WERI-Rb-1 (cell line): ENCODE measurements around the gene UNC5A.

ENCODE experiments used
- DNase-seq: peaks from one replicate; pipeline ENCODE4 v3.0.0-alpha.2; 2020
- H3K27ac ChIP-seq: fragments of 250-450 bp; sonication (Bioruptor Pico); 2 replicates; pipeline ENCODE4 v1.5.1; 2020; ENCODE audit warnings: mild to moderate bottlenecking, moderate library complexity
- H3K27me3 ChIP-seq: fragments of 250-450 bp; sonication (Bioruptor Pico); 2 replicates; pipeline ENCODE4 v1.5.1; 2021; ENCODE audit warnings: mild to moderate bottlenecking, low read depth, moderate library complexity; ENCODE audit not compliant: insufficient read depth, severe bottlenecking
- H3K36me3 ChIP-seq: fragments of 250-450 bp; sonication (Bioruptor Pico); 2 replicates; pipeline ENCODE4 v1.5.1; 2020; ENCODE audit warnings: mild to moderate bottlenecking, moderate library complexity
- H3K4me3 ChIP-seq: 2 replicates; pipeline ENCODE4 v1.5.1; 2011; ENCODE audit warnings: low read depth, mild to moderate bottlenecking, control low read depth, low read length
- H3K9me3 ChIP-seq: fragments of 250-450 bp; sonication (Bioruptor Pico); 2 replicates; pipeline ENCODE4 v1.5.1; 2021; ENCODE audit warnings: mild to moderate bottlenecking, moderate library complexity; ENCODE audit not compliant: severe bottlenecking
- TF ChIP-seq, protein P1 (sequence below): IDR thresholded peaks from 2 replicates; pipeline ENCODE4 v1.5.1; 2011; ENCODE audit warnings: low read depth, mild to moderate bottlenecking, control low read depth, inconsistent platforms, low read length

UNC5A gene

GRCh38 chr5:176890455-176891330 lies 80.3 kb downstream of the UNC5A start:
- TF ChIP-seq, protein P1, sequence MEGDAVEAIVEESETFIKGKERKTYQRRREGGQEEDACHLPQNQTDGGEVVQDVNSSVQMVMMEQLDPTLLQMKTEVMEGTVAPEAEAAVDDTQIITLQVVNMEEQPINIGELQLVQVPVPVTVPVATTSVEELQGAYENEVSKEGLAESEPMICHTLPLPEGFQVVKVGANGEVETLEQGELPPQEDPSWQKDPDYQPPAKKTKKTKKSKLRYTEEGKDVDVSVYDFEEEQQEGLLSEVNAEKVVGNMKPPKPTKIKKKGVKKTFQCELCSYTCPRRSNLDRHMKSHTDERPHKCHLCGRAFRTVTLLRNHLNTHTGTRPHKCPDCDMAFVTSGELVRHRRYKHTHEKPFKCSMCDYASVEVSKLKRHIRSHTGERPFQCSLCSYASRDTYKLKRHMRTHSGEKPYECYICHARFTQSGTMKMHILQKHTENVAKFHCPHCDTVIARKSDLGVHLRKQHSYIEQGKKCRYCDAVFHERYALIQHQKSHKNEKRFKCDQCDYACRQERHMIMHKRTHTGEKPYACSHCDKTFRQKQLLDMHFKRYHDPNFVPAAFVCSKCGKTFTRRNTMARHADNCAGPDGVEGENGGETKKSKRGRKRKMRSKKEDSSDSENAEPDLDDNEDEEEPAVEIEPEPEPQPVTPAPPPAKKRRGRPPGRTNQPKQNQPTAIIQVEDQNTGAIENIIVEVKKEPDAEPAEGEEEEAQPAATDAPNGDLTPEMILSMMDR, result no peak
- DNase-seq, result no peak
- H3K27me3 ChIP-seq, result no peaks in the 10 kb centered on the region
- H3K4me3 ChIP-seq, result no peak overlapping the region
- no peaks in the 10 kb centered on the region for H3K36me3 ChIP-seq
- no peaks in the 10 kb centered on the region for H3K9me3 ChIP-seq
- H3K27ac ChIP-seq, result no peak overlapping the region

DNA sequence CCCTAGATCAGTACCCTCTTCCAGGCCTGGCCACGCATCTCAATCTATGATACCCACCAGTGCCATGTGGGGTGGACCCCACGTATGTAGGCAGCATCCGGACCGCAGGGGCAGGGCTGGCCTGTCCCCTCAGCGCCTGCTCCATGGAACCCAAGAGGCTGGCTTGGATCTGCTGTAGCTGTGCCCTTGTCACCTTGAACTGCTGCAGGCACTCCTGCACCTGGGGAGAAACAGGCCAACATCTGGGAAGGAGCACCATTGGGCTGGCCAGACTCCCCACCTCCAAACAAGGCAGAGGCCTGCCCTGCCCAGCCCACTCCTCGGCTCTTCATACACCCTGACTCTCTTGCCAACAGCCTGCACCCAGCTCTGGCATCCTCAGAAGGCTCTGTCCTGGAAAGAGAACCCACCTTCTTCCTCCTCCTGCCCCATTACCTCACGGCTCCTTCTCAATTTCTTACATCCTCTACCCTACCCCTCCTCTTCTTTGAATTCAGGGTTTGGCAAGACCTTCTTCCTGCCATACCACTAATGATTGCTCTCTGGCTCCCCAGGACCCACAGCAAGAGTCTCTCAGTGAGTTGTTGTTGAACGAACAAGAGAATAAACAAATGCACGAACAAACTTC lies 81.1 kb downstream of the UNC5A start:
- H3K27ac ChIP-seq, result no peak overlapping the region
- no peaks in the 10 kb centered on the region for H3K9me3 ChIP-seq
- TF ChIP-seq, protein P1, result no peak
- H3K4me3 ChIP-seq, result no peak overlapping the region
- H3K27me3 ChIP-seq, result no peaks in the 10 kb centered on the region
- no peaks in the 10 kb centered on the region for H3K36me3 ChIP-seq
- no peak for DNase-seq

DNA sequence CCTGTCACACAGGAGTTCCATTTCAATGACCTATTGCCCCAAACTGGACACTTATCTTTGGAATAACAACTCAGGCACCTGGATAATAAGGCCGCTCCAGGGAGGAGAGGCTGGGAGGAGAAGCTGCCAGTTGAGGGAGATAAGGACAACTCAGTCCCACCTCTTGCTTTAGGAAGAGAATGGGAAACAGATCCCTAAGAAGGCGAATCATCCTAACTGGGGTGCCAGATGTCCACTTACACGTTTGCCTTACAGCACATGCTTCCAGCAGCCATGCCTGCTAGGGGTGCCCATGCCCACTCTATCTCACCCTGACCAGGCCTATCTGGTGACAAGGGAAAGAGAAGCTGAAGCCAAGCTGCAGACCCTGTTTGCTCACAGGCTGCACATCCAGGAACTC lies 82.3 kb downstream of the UNC5A start:
- Histone ChIP-seq H3K9me3 (no peaks in the 10 kb centered on the region), H3K4me3 (no peak overlapping the region), H3K27ac (no peak overlapping the region), H3K27me3 (no peaks in the 10 kb centered on the region), H3K36me3 (no peaks in the 10 kb centered on the region)
- no peak for DNase-seq
- TF ChIP-seq, protein P1, result no peak

DNA sequence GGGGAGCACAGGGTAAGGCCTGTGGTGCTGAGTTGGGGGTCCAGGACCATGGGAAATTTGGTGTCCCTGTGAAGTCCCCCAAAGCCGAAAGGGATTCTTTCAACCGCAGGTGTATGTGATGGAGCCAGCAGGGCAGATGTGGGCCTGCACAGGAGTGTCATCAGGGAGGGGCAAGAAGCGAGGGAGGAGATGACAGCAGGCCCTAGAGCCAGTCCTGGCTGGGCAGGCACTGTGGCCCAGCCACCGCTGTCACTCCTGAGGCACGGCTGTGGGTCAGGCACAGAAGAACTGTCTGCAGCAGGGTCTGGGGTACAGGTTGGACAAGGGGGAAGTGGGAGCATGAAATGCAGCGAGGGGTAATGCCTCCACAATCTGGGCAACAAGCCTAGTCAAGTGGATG lies 83.9 kb downstream of the UNC5A start:
- TF ChIP-seq, protein P1, result no peak
- Histone ChIP-seq H3K36me3 (no peaks in the 10 kb centered on the region), H3K27ac (no peak overlapping the region), H3K4me3 (no peak overlapping the region), H3K27me3 (no peaks in the 10 kb centered on the region), H3K9me3 (no peaks in the 10 kb centered on the region)
- no peak for DNase-seq

DNA sequence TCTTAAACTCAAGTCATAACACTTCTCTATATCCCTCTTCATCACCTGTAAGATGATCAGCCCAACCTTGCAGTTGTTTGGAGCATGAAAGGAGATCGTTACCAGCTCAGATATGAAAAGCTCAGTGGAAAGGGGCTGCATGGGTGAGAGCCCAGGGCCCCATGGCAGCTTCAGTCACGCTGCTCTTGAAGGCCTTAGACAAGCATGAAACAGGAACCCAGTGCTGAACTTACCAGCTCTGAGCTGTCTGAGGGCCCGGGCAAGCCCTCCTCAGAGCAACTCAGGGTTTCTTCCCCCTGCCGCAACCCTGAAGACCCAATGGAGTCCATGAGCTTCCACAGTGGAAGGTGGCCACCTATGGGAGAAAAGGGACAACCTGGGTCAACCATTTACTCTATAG lies 85.5 kb downstream of the UNC5A start:
- no peak for DNase-seq
- Histone ChIP-seq H3K27me3 (no peaks in the 10 kb centered on the region), H3K9me3 (no peaks in the 10 kb centered on the region), H3K4me3 (no peak overlapping the region), H3K36me3 (no peaks in the 10 kb centered on the region), H3K27ac (no peak overlapping the region)
- TF ChIP-seq, protein P1, result no peak
